Left lung (tissue), 10 donors: ENCODE results near the gene CNPY4. TPM values are rescaled to one million over a fixed set of nuclear protein-coding genes. Genes with fewer than 3 reads are reported as not detected.

Experiments
- ATAC-seq: fragments of 200-7000 bp; cut with Tn5 transposase; one replicate; pipeline ENCODE4 v1.9.1; 2020; ENCODE audit warnings: moderate library complexity
- DNase-seq, 4 donors: peaks; one replicate each; pipeline ENCODE4 v3.0.0-alpha.2; 2013 to 2020
- H3K27ac ChIP-seq, 2 donors: fragments of 200-600 bp; sonication (generic) in 1 of 2; one replicate each; pipeline versions ENCODE4 v1.5.0 to v1.8.0; 2020 to 2021
- H3K27me3 ChIP-seq, 2 donors: fragments of 200-600 bp; sonication (generic) in 1 of 2; one replicate each; pipeline versions ENCODE4 v1.5.0 to v1.8.0; 2020 to 2021
- H3K36me3 ChIP-seq, 2 donors: fragments of 200-600 bp; sonication (generic) in 1 of 2; one replicate each; pipeline versions ENCODE4 v1.5.0 to v1.8.0; 2020 to 2021
- H3K4me1 ChIP-seq, 2 donors: fragments of 200-600 bp; one replicate each; pipeline ENCODE4 v1.8.0; 2021
- H3K4me3 ChIP-seq, 2 donors: fragments of 200-600 bp; sonication (generic) in 1 of 2; one replicate each; pipeline versions ENCODE4 v1.5.0 to v1.8.0; 2020 to 2021; ENCODE audit warnings: mild to moderate bottlenecking in 1 of 2
- H3K9me3 ChIP-seq, 2 donors: fragments of 200-600 bp; sonication (generic) in 1 of 2; one replicate each; pipeline versions ENCODE4 v1.5.0 to v1.8.0; 2020 to 2021
- CTCF ChIP-seq, 2 donors: fragments of 200-600 bp; sonication (generic) in 1 of 2; IDR thresholded peaks; one replicate each; pipeline versions ENCODE4 v1.5.0 to v1.8.0; 2021; ENCODE audit warnings: antibody characterized with exemption in 2 of 2
- intact Hi-C, 2 donors: fragments of 100-400 bp; cut with DNase I; formaldehyde crosslinking; loops; one replicate each; pipeline versions ENCODE4 v1.11.2 to v1.14.2; 2022
- polyA plus RNA-seq, 6 donors: library from polyadenylated mRNA; unstranded; fragments of 120-200 nt; gene quantifications; one replicate each; pipeline ENCODE4 v1.2.1, GENCODE V29; 2013; ENCODE audit not compliant: insufficient read length in 6 of 6
- total RNA-seq, 2 donors: library from RNA; stranded (reverse); fragmentation: NEBNext Ultra II Directional; extraction: Animal tissue kit (Norgen Biotek cat#: 25700); gene quantifications; one replicate each; pipeline ENCODE4 v1.2.1, GENCODE V29; 2021
- donor health status: DM: no; HTN: yes; CAD: no.
- donor health status: DM: no; HTN: no; CAD: no.

CNPY4 gene
- total and polyA plus RNA-seq, 8 donors: 15.1 to 54.1 (median 39.8) TPM

- Histone ChIP-seq H3K4me1 (no peaks in the 10 kb centered on the region), H3K27ac (no peak overlapping the region), H3K9me3 (peaks cover 4 to 32% of the 10 kb centered on the region in 2 donors), H3K27me3 (no peaks in the 10 kb centered on the region), H3K4me3 (no peak overlapping the region), H3K36me3 (peaks cover 17 to 92% of the 10 kb centered on the region in 2 donors)
- TF ChIP-seq CTCF (IDR thresholded peaks at IDR 0.05): no peak
- intact Hi-C loops: no loop called here
- no peak for DNase-seq
- ATAC-seq: no peak
Measured at GRCh38 chr7:100072462-100072861, 47.0 kb upstream of the CNPY4 start.

GRCh38 chr7:100074841-100075240 is 44.6 kb upstream of the CNPY4 start:
- peaks cover 4 to 32% of the 10 kb centered on the region in 2 donors for H3K9me3 ChIP-seq
- no peaks in the 10 kb centered on the region for H3K27me3 ChIP-seq
- H3K4me1 ChIP-seq: peaks cover under 1 to 14% of the 10 kb centered on the region in 2 donors
- intact Hi-C loops: no loop called here
- no peak overlapping the region for H3K4me3 ChIP-seq
- no peak for ATAC-seq
- no peak overlapping the region for H3K27ac ChIP-seq
- no peak for TF ChIP-seq CTCF (IDR thresholded peaks at IDR 0.05)
- no peak for DNase-seq
- H3K36me3 ChIP-seq: peaks cover 17 to 96% of the 10 kb centered on the region in 2 donors

- DNase-seq (no peak), ATAC-seq (no peak)
- H3K27ac ChIP-seq: no peak overlapping the region
- H3K4me1 ChIP-seq: peaks cover 6 to 20% of the 10 kb centered on the region in 2 donors
- no peak overlapping the region for H3K4me3 ChIP-seq
- intact Hi-C loops: no loop called here
- TF ChIP-seq CTCF (IDR thresholded peaks at IDR 0.05): no peak
- H3K27me3 ChIP-seq: no peaks in the 10 kb centered on the region
- peaks cover 17 to 90% of the 10 kb centered on the region in 2 donors for H3K36me3 ChIP-seq
- H3K9me3 ChIP-seq: peaks cover 4 to 26% of the 10 kb centered on the region in 2 donors
Measured at GRCh38 chr7:100075418-100075817, 44.0 kb upstream of the CNPY4 start.

- H3K9me3 ChIP-seq: peaks cover 0 to 8% of the 10 kb centered on the region in 2 donors
- no peaks in the 10 kb centered on the region for H3K27me3 ChIP-seq
- H3K27ac ChIP-seq: no peak overlapping the region
- H3K36me3 ChIP-seq: peaks cover 8 to 72% of the 10 kb centered on the region in 2 donors
- no peak for TF ChIP-seq CTCF (IDR thresholded peaks at IDR 0.05)
- no peak overlapping the region for H3K4me3 ChIP-seq
- H3K4me1 ChIP-seq: peaks cover 14 to 34% of the 10 kb centered on the region in 2 donors
- ATAC-seq (no peak), DNase-seq (no peak)
- intact Hi-C loops: no loop called here
Measured at GRCh38 chr7:100077205-100077604, 42.2 kb upstream of the CNPY4 start.

GRCh38 chr7:100079024-100079560 is 40.3 kb upstream of the CNPY4 start:
- no peak overlapping the region for H3K27ac ChIP-seq
- no peak for TF ChIP-seq CTCF (IDR thresholded peaks at IDR 0.05)
- no peak for ATAC-seq
- H3K4me1 ChIP-seq: peaks cover 14 to 41% of the 10 kb centered on the region in 2 donors
- H3K36me3 ChIP-seq: peaks cover 6 to 53% of the 10 kb centered on the region in 2 donors
- H3K4me3 ChIP-seq: no peak overlapping the region
- no peaks in the 10 kb centered on the region for H3K9me3 ChIP-seq
- intact Hi-C loops: no loop called here
- no peaks in the 10 kb centered on the region for H3K27me3 ChIP-seq
- DNase-seq: no peak
